HEK293 (cell line): ENCODE results near the gene AP5Z1.

ENCODE experiments used
- GLI2 ChIP-seq: fragments of 450-650 bp; formaldehyde crosslinking; IDR thresholded peaks from 2 replicates; pipeline ENCODE4; 2017; ENCODE audit warnings: missing biosample characterization, missing genetic modification characterization, low read depth, borderline replicate concordance
- TRIM28 ChIP-seq: IDR thresholded peaks from 2 replicates; pipeline ENCODE4 v1.6.1; 2011; ENCODE audit warnings: low read length, control low read depth, borderline replicate concordance
- ZBTB21 ChIP-seq: fragments of 450-650 bp; formaldehyde crosslinking; IDR thresholded peaks from 2 replicates; pipeline ENCODE4 v1.5.1; 2017; ENCODE audit warnings: missing biosample characterization, missing genetic modification characterization
- ZBTB7A ChIP-seq: fragments of 450-650 bp; formaldehyde crosslinking; IDR thresholded peaks from 2 replicates; pipeline ENCODE4 v1.5.1; 2016; ENCODE audit warnings: low read depth, missing biosample characterization, missing genetic modification characterization
- ZNF654 ChIP-seq: fragments of 450-650 bp; formaldehyde crosslinking; IDR thresholded peaks from 2 replicates; pipeline ENCODE4 v1.5.1; 2016; ENCODE audit warnings: low read depth, missing biosample characterization, missing genetic modification characterization
- ZNF660 ChIP-seq: fragments of 450-650 bp; IDR thresholded peaks from 2 replicates; pipeline ENCODE4 v1.5.1; 2018; ENCODE audit warnings: missing biosample characterization, mild to moderate bottlenecking, missing genetic modification characterization
- ZNF843 ChIP-seq: fragments of 450-650 bp; formaldehyde crosslinking; IDR thresholded peaks from 2 replicates; pipeline ENCODE4 v1.5.1; 2016; ENCODE audit warnings: missing biosample characterization, missing genetic modification characterization
- TF ChIP-seq, protein P1 (sequence below): fragments of 450-650 bp; formaldehyde crosslinking; IDR thresholded peaks from 2 replicates; pipeline ENCODE4 v1.5.1; 2016; ENCODE audit warnings: missing biosample characterization, missing genetic modification characterization
- TF ChIP-seq, protein P2 (sequence below): fragments of 450-650 bp; formaldehyde crosslinking; IDR thresholded peaks from 2 replicates; pipeline ENCODE4 v1.5.1; 2016; ENCODE audit warnings: missing biosample characterization, missing genetic modification characterization, low read depth
- TF ChIP-seq, protein P3 (sequence below): fragments of 450-650 bp; formaldehyde crosslinking; IDR thresholded peaks from 2 replicates; pipeline ENCODE4 v1.5.1; 2016; ENCODE audit warnings: missing biosample characterization, missing genetic modification characterization

DNA sequence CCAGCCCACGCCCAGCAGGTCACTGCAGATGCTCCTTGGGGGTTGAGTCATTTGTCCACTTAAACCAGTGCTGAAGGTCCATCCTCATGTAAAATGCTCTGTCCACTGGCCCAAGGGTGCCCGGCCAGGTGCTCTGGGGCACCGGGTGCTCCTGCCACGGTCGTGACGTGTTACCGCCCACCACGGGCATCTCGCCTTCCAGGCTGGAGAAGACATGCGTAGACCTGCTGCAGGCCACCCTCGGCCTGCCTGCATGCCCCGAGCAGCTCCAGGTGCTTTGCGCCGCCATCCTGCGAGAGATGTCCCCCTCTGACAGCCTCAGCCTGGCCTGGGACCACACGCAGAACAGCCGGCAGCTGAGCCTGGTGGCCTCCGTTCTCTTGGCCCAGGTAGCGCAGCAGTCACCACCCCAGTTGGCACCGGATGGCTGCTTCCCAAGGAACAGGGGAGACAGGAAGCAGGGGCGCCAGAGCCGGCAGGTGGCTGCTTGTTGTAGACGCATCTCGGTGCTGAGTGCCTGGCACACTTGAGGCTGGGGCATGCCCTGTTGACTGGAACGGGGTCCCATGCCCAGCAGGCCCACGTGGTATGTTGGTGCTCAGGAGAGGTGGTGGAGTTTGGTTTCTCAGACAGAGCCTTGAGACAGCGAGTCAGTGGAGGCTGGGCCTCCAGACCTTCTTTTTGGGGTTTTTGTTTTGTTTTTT, 6.1 kb downstream of the AP5Z1 start:
- TF ChIP-seq, protein P1, sequence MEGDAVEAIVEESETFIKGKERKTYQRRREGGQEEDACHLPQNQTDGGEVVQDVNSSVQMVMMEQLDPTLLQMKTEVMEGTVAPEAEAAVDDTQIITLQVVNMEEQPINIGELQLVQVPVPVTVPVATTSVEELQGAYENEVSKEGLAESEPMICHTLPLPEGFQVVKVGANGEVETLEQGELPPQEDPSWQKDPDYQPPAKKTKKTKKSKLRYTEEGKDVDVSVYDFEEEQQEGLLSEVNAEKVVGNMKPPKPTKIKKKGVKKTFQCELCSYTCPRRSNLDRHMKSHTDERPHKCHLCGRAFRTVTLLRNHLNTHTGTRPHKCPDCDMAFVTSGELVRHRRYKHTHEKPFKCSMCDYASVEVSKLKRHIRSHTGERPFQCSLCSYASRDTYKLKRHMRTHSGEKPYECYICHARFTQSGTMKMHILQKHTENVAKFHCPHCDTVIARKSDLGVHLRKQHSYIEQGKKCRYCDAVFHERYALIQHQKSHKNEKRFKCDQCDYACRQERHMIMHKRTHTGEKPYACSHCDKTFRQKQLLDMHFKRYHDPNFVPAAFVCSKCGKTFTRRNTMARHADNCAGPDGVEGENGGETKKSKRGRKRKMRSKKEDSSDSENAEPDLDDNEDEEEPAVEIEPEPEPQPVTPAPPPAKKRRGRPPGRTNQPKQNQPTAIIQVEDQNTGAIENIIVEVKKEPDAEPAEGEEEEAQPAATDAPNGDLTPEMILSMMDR (tag by site-specific recombination) = no peak
- TF ChIP-seq ZBTB21 (no peak), GLI2 (tag by site-specific recombination) (no peak), ZBTB7A (tag by site-specific recombination) (no peak), ZNF843 (tag by site-specific recombination) (no peak), TRIM28 (no peak), ZNF654 (tag by site-specific recombination) (no peak), ZNF660 (tag by site-specific recombination) (no peak)
- TF ChIP-seq, protein P2, sequence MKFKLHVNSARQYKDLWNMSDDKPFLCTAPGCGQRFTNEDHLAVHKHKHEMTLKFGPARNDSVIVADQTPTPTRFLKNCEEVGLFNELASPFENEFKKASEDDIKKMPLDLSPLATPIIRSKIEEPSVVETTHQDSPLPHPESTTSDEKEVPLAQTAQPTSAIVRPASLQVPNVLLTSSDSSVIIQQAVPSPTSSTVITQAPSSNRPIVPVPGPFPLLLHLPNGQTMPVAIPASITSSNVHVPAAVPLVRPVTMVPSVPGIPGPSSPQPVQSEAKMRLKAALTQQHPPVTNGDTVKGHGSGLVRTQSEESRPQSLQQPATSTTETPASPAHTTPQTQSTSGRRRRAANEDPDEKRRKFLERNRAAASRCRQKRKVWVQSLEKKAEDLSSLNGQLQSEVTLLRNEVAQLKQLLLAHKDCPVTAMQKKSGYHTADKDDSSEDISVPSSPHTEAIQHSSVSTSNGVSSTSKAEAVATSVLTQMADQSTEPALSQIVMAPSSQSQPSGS = no peak
- TF ChIP-seq, protein P3, sequence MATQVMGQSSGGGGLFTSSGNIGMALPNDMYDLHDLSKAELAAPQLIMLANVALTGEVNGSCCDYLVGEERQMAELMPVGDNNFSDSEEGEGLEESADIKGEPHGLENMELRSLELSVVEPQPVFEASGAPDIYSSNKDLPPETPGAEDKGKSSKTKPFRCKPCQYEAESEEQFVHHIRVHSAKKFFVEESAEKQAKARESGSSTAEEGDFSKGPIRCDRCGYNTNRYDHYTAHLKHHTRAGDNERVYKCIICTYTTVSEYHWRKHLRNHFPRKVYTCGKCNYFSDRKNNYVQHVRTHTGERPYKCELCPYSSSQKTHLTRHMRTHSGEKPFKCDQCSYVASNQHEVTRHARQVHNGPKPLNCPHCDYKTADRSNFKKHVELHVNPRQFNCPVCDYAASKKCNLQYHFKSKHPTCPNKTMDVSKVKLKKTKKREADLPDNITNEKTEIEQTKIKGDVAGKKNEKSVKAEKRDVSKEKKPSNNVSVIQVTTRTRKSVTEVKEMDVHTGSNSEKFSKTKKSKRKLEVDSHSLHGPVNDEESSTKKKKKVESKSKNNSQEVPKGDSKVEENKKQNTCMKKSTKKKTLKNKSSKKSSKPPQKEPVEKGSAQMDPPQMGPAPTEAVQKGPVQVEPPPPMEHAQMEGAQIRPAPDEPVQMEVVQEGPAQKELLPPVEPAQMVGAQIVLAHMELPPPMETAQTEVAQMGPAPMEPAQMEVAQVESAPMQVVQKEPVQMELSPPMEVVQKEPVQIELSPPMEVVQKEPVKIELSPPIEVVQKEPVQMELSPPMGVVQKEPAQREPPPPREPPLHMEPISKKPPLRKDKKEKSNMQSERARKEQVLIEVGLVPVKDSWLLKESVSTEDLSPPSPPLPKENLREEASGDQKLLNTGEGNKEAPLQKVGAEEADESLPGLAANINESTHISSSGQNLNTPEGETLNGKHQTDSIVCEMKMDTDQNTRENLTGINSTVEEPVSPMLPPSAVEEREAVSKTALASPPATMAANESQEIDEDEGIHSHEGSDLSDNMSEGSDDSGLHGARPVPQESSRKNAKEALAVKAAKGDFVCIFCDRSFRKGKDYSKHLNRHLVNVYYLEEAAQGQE (tag by site-specific recombination) = no peak
